Upper lobe of left lung (tissue), 6 donors: ENCODE results near the gene SPG7. TPM values are rescaled to one million over a fixed set of nuclear protein-coding genes. Genes with fewer than 3 reads are reported as not detected.

Experiments used
- ATAC-seq, 2 donors: fragments of 200-7000 bp; cut with Tn5 transposase; one replicate each; pipeline ENCODE4 v1.9.1; 2022; ENCODE audit warnings: mild to moderate bottlenecking in 2 of 2, moderate library complexity in 2 of 2; ENCODE audit not compliant: low FRiP score in 2 of 2
- DNase-seq, 2 donors: peaks; one replicate each; pipeline ENCODE4 v3.0.0-alpha.2; 2019 to 2020
- H3K27ac ChIP-seq, 4 donors: fragments of 200-600 bp; sonication (generic); one replicate each; pipeline ENCODE4 v1.5.1; 2016 to 2019
- H3K27me3 ChIP-seq, 4 donors: fragments of 200-600 bp; sonication (generic); one replicate each; pipeline ENCODE4 v1.5.1; 2017 to 2019
- H3K36me3 ChIP-seq, 4 donors: fragments of 200-600 bp; sonication (generic); one replicate each; pipeline ENCODE4 v1.5.1; 2016 to 2019
- H3K4me1 ChIP-seq, 4 donors: fragments of 200-600 bp; sonication (generic); one replicate each; pipeline ENCODE4 v1.5.1; 2018 to 2019
- H3K4me3 ChIP-seq, 4 donors: fragments of 200-600 bp; sonication (generic); one replicate each; pipeline ENCODE4 v1.5.1; 2017 to 2019; ENCODE audit warnings: mild to moderate bottlenecking in 2 of 4, moderate library complexity in 1 of 4
- H3K9me3 ChIP-seq, 4 donors: fragments of 200-600 bp; sonication (generic); one replicate each; pipeline ENCODE4 v1.5.1; 2018 to 2019
- CTCF ChIP-seq, 6 experiments: fragments of 450-650 bp in 4 of 6; fragments of 200-600 bp in 2 of 6; sonication (generic) in 2 of 6; IDR thresholded peaks; one replicate each; pipeline ENCODE4 v1.5.1; 2016 to 2019; ENCODE audit warnings: antibody characterized with exemption in 6 of 6
- EP300 ChIP-seq, 4 donors: sonication (generic); formaldehyde crosslinking; IDR thresholded peaks; one replicate each; pipeline ENCODE4 v1.5.1; 2017; ENCODE audit warnings: antibody characterized with exemption in 4 of 4, control low read depth in 2 of 4
- POLR2A ChIP-seq, 4 donors: fragments of 450-650 bp; IDR thresholded peaks; one replicate each; pipeline ENCODE4 v1.5.1; 2016 to 2017; ENCODE audit warnings: antibody characterized with exemption in 4 of 4, mild to moderate bottlenecking in 2 of 4
- POLR2AphosphoS5 ChIP-seq, 2 donors: sonication (generic); formaldehyde crosslinking; IDR thresholded peaks; one replicate each; pipeline ENCODE4 v1.5.1; 2017; ENCODE audit warnings: antibody characterized with exemption in 2 of 2
- WGBS, 2 donors: methylation state at CpG; one replicate each; pipeline ENCODE4 v1.1.5; 2017 to 2018; 5-methylcytosine and 5-hydroxymethylcytosine counted together
- small RNA-seq, 4 donors: library from RNA; depleted of rRNA; stranded (forward); fragments of <200 nt; gene quantifications; one replicate each; pipeline ENCODE3, GENCODE V24; 2016
- total RNA-seq, 6 donors: library from RNA; depleted of rRNA in 4 of 6; stranded (reverse); fragments of >200 nt in 4 of 6; gene quantifications; one replicate each; pipeline versions ENCODE4 v1.1.0 to v1.2.1, GENCODE V29; 2016 to 2021
- donor health status: DM: no; HTN: no; CAD: no; lungs with moderate emphysema.
- donor health status: DM: no; HTN: yes; CAD: no; lungs with severe emphysema.

SPG7 gene
- total RNA-seq, 6 donors from 2014 or later, result 72.6 to 419 (median 111) TPM

- Histone ChIP-seq H3K27me3 (no peaks in the 10 kb centered on the region), H3K36me3 (no peaks in the 10 kb centered on the region), H3K4me1 (peaks cover 0 to 14% (median 11%) of the 10 kb centered on the region in 4 donors), H3K4me3 (no peak overlapping the region), H3K9me3 (no peaks in the 10 kb centered on the region), H3K27ac (no peak overlapping the region)
- WGBS, 2 donors, result 93% methylated on average over 31 of the region's 34 CpGs; no CpG with 5 or more reads in 1 of the 2 donors
- DNase-seq, result peak in 1 of 2 donors; percentile 64
- no peak for ATAC-seq
- TF ChIP-seq EP300 (IDR thresholded peaks at IDR 0.05), result no peak
- no peak for TF ChIP-seq POLR2A (IDR thresholded peaks at IDR 0.05)
- TF ChIP-seq POLR2AphosphoS5 (IDR thresholded peaks at IDR 0.05), result no peak
- TF ChIP-seq CTCF (IDR thresholded peaks at IDR 0.05), result no peak
Observed at GRCh38 chr16:89605186-89605970, 97.2 kb downstream of the SPG7 start.

GRCh38 chr16:89606006-89606405 lies 97.8 kb downstream of the SPG7 start:
- no peak for DNase-seq
- TF ChIP-seq CTCF (IDR thresholded peaks at IDR 0.05) (no peak), POLR2A (IDR thresholded peaks at IDR 0.05) (no peak), POLR2AphosphoS5 (IDR thresholded peaks at IDR 0.05) (no peak), EP300 (IDR thresholded peaks at IDR 0.05) (no peak)
- H3K4me3 ChIP-seq, result no peak overlapping the region
- 91 to 92% methylated on average over 8 to 9 of the region's 9 CpGs for WGBS, 2 donors
- H3K36me3 ChIP-seq, result no peaks in the 10 kb centered on the region
- H3K27ac ChIP-seq, result no peak overlapping the region
- H3K4me1 ChIP-seq, result peaks cover 0 to 14% (median 11%) of the 10 kb centered on the region in 4 donors
- no peaks in the 10 kb centered on the region for H3K27me3 ChIP-seq
- ATAC-seq, result no peak
- no peaks in the 10 kb centered on the region for H3K9me3 ChIP-seq

Small RNA genes within 50 kb of the gene (small RNA-seq; reads per million reads assigned to genes)
- 0 reads per million in 4 donors for gene SNORD68

Other genes with a start within 250 kb of the SPG7 start
- gene ANKRD11, start 17.8 kb upstream of the SPG7 start, total RNA-seq, result 100 to 1,000 TPM in 5 of 6 donors, 10 to 100 TPM in 1; 92.4 to 313 (median 134) TPM
- 1,000 to 10,000 TPM; 1,332 to 3,837 (median 2,323) TPM for gene RPL13, start 52.3 kb downstream of the SPG7 start, total RNA-seq
- 10 to 100 TPM in 1 of 6 donors, 1 to 10 TPM in 3, not detected in 2; 1.4 to 14.7 (median 3.6) TPM for gene CPNE7, start 67.4 kb downstream of the SPG7 start, total RNA-seq
- gene DPEP1, start 105.2 kb downstream of the SPG7 start, total RNA-seq, result 1 to 10 TPM in 3 of 6 donors, not detected in 3; 1.2 to 2.7 (median 1.5) TPM
- gene CHMP1A, start 149.3 kb downstream of the SPG7 start, total RNA-seq, result 100 to 1,000 TPM in 1 of 6 donors, 10 to 100 TPM in 5; 51.4 to 117 (median 97.8) TPM
- 10 to 100 TPM in 3 of 6 donors, 1 to 10 TPM in 3; 5.8 to 22.0 (median 8.8) TPM for gene SPATA33, start 149.4 kb downstream of the SPG7 start, total RNA-seq
- 100 to 1,000 TPM in 2 of 6 donors, 10 to 100 TPM in 4; 38.4 to 197 (median 85.3) TPM for gene CDK10, start 178.3 kb downstream of the SPG7 start, total RNA-seq
- gene SPATA2L, start 193.3 kb downstream of the SPG7 start, total RNA-seq, result 10 to 100 TPM; 11.5 to 49.3 (median 26.5) TPM
- gene VPS9D1, start 212.5 kb downstream of the SPG7 start, total RNA-seq, result 10 to 100 TPM in 5 of 6 donors, 1 to 10 TPM in 1; 7.4 to 45.1 (median 20.2) TPM
- gene ZNF276, start 213.1 kb downstream of the SPG7 start, total RNA-seq, result 100 to 1,000 TPM in 1 of 6 donors, 10 to 100 TPM in 5; 28.6 to 172 (median 39.0) TPM